Measurements from ENCODE around the gene CYGB.
"Not testable (repeated sequence)": the region's sequence is repeated elsewhere in the genome, so short reads cannot be mapped to it uniquely, and the experiment has no call there.

CYGB gene

GRCh38 chr17:76513306-76513692 lies 24.2 kb downstream of the CYGB start:
- no peak for DNase-seq (ENCODE audit: low read depth)
- TF ChIP-seq, protein P1, sequence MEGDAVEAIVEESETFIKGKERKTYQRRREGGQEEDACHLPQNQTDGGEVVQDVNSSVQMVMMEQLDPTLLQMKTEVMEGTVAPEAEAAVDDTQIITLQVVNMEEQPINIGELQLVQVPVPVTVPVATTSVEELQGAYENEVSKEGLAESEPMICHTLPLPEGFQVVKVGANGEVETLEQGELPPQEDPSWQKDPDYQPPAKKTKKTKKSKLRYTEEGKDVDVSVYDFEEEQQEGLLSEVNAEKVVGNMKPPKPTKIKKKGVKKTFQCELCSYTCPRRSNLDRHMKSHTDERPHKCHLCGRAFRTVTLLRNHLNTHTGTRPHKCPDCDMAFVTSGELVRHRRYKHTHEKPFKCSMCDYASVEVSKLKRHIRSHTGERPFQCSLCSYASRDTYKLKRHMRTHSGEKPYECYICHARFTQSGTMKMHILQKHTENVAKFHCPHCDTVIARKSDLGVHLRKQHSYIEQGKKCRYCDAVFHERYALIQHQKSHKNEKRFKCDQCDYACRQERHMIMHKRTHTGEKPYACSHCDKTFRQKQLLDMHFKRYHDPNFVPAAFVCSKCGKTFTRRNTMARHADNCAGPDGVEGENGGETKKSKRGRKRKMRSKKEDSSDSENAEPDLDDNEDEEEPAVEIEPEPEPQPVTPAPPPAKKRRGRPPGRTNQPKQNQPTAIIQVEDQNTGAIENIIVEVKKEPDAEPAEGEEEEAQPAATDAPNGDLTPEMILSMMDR (IDR thresholded peaks at IDR 0.05; ENCODE audit: low read depth, low read length, missing control alignments), result no peak
- H3K4me3 ChIP-seq (ENCODE audit: low read depth, low read length), result no peak overlapping the region
- in situ Hi-C loops (cut with HindIII; ENCODE audit: low sequenced_read_pairs), result loop anchor here (5.0 kb wide), 1 partner anchor 49 kb away; no protein-coding TSS in a partner anchor

- DNase-seq (ENCODE audit: low read depth), result no peak
- TF ChIP-seq, protein P1 (IDR thresholded peaks at IDR 0.05; ENCODE audit: low read depth, low read length, missing control alignments), result no peak
- no peak overlapping the region for H3K4me3 ChIP-seq (ENCODE audit: low read depth, low read length)
- in situ Hi-C loops (cut with HindIII; ENCODE audit: low sequenced_read_pairs), result loop anchor here (5.0 kb wide), 1 partner anchor 50 kb away; no protein-coding TSS in a partner anchor
Measured at GRCh38 chr17:76512366-76513305, 24.9 kb downstream of the CYGB start.

DNA sequence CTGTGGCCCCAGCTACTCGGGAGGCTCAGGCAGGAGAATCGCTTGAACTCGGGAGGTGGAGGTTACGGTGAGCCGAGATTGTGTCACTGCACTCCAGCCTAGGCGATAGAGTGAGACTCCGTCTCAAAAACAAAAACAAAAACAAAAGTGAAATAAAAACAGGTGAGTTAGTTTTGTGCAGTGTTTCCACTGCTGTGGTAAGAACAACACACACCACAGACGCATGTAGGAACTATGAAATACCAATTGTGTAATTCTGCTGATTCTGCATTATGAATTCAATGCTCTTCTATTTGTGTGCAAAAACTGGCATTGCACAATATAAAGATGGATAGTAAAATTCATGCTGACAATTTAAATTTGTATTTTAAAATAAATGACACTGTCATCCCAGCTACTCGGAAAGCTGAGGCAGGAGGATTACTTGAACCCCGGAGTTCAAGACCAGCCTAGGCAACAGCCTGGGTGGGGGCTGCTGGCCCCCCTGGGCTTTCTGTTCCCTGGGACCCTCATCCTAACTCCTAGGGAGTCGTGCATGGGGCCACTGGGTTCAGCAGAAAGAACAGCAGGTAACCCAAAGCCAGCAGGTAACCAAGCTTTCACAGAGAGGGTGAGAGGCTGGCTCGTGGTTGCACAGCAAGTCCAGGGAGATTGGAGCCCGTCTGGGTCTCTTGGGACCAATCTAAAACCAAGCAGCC lies 25.7 kb downstream of the CYGB start:
- TF ChIP-seq, protein P1 (IDR thresholded peaks at IDR 0.05; ENCODE audit: low read depth, low read length, missing control alignments), result no peak
- no peak overlapping the region for H3K4me3 ChIP-seq (ENCODE audit: low read depth, low read length)
- in situ Hi-C loops (cut with HindIII; ENCODE audit: low sequenced_read_pairs), result loop anchor here (5.0 kb wide), 1 partner anchor 50 kb away; no protein-coding TSS in a partner anchor
- DNase-seq (ENCODE audit: low read depth), result no peak

- in situ Hi-C loops (cut with HindIII; ENCODE audit: low sequenced_read_pairs), result loop anchor here (5.0 kb wide), 1 partner anchor 51 kb away; no protein-coding TSS in a partner anchor
Measured at GRCh38 chr17:76510831-76511244, 26.7 kb downstream of the CYGB start.

DNA sequence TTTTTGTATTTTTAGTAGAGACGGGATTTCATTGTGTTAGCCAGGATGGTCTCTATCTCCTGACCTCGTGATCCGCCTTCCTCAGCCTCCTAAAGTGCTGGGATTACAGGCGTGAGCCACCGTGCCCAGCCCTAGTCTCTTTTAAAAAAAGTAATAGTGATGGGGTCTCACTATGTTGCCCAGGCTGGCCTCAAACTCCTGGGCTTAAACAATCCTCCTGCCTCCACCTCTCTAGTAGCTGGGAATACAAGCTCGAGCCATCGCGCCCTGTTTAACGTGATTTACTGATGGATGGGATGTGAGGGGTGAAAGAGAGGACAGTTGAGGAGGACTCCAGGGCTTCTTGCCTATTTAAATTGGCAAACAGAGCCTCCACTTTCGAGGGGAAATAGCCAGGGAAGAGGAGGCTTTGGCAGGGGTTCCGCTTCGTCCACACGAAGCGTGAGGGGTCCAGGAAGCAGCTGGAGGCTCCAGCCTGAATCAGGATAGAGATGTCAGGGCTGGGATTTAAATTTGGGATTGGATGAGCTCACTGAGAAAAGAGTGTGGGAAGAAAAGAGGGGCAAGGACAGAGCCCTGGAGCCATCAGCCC lies 28.9 kb downstream of the CYGB start:
- not testable (repeated sequence) for DNase-seq (ENCODE audit: low read depth); H3K4me3 ChIP-seq (ENCODE audit: low read depth, low read length)
- in situ Hi-C loops (cut with HindIII; ENCODE audit: low sequenced_read_pairs), result loop anchor here (5.0 kb wide), 1 partner anchor 41 kb away; the partner anchor contains the start of gene AANAT

More at GRCh38 chr17:76510831-76511244, 26.7 kb downstream of the CYGB start:
- DNase-seq (ENCODE audit: low read depth), result no peak
- no peak overlapping the region for H3K4me3 ChIP-seq (ENCODE audit: low read depth, low read length)
- TF ChIP-seq, protein P1 (IDR thresholded peaks at IDR 0.05; ENCODE audit: low read depth, low read length, missing control alignments), result no peak

DNA sequence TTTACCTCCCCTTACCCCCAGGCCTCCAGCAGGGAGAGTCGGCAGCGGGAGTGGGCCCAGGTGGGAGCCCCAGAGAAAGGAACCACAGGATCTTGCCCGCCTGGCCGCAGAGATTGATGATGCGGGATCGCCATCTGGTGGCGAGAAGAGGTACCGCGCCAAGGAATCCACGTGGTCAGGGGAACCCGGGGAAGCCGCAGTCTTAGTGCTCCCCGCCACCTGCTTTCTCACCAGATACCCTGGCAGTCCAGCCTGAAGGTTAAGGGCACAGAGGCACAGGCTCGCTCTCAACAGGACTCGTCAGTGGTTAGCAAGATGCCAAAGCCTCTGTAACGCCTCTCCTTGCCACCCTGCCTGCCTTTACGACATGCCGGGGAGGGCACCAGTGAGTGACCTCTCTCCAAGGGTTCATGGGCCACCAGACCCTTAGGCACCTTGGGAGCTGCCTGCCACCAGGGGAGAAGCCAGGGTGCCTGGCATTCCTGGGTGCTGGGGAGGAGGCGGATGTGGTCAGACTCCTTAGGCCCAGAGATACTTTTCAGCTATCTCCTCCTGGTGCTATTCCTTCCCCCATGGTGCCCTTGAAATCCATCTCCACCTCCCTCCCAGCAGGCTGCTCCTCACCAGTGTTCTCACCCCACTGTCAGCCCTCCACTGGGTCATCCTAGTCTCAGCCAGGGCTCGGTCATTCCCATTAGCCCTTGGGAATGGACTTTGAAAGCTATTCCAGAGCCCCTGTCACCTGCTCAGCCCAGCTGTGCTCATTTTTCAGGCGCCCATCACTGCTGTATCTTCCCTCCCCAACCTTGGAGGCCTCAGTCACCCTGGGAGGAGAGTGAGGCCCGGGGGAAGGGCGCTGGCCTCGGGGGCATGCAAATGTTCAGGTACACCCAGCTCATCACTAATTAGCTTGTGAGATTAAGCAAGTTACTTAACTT lies 30.8 kb downstream of the CYGB start:
- no peak for DNase-seq (ENCODE audit: low read depth)
- no peak overlapping the region for H3K4me3 ChIP-seq (ENCODE audit: low read depth, low read length)
- in situ Hi-C loops (cut with HindIII; ENCODE audit: low sequenced_read_pairs), result loop anchor here (5.0 kb wide), 1 partner anchor 39 kb away; the partner anchor contains the start of gene AANAT
- TF ChIP-seq, protein P1 (IDR thresholded peaks at IDR 0.05; ENCODE audit: low read depth, low read length, missing control alignments), result peak; percentile 88
